HG03565 (cell line): Measurements from ENCODE around the gene RGS3.

ENCODE experiments used
- ATAC-seq: cut with Tn5 transposase; IDR thresholded peaks from one replicate; pipeline ENCODE4 v1.9.1; 2021; ENCODE audit warnings: mild to moderate bottlenecking, moderate library complexity; ENCODE audit not compliant: unreplicated experiment

The RGS3 gene

DNA sequence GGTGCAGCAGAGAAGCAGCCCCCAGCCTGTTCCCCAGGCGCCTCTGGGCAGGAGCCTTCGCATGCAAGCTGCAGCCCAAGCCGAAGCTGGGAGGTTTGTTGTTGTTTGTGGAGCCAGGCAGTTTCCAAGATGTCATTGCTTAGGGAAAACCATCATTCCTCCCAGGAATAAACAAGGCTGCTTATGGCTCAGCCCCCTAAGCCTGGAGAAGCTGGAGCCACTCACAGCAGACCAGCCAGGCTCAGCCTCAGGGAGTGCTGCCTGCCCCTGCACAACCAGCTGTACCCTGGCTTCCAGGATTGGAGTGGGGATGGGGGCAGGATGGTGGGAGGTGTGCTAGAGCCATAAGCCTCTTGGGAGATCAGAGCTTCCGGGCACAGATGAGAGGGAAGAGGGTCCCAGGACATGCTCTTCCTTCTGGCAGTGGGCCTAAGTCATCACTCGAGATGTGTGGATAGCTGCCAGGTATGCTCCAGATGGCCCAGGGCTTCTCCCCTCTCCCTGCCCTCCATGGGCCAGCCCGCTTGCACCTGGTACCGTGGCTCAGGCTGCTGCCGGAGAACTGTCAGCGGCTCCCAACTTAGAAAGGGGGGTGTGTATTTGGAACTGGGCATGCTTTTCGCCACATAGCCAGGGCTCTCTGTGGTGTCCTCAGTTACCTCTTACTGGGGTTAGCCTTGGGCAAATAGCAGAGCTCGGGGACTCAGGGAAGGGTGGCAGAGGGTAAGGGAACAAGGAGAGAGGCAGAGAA lies 105.2 kb downstream of the RGS3 start:
- ATAC-seq: no peak

DNA sequence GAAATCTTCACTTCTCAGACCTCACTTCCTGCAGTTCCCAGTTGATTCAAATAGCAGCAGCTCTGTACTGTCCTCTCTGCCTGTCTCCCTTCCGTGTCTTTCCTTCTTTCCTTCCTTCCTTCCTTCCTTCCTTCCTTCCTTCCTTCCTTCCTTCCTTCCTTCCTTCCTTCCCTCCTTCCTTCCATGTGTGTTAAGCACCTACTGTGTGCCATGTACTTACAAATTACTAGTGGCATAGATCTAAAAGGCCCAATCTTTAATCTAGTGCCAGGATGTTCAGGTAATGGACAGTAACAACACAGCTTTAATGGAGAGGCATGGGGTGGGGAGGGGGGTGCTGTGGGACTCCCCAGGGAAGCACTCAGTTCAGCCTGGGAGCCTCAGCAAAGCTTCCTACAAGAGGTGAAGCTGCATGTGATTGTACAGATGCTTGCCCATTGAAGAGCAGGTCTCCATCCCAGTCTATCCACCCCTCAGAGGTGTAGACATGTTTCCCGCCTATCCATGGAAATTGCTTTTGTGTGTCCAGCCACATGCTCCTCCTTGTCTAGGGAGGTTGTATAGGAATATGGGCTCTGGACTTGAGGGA lies 106.0 kb downstream of the RGS3 start:
- ATAC-seq: no peak

DNA sequence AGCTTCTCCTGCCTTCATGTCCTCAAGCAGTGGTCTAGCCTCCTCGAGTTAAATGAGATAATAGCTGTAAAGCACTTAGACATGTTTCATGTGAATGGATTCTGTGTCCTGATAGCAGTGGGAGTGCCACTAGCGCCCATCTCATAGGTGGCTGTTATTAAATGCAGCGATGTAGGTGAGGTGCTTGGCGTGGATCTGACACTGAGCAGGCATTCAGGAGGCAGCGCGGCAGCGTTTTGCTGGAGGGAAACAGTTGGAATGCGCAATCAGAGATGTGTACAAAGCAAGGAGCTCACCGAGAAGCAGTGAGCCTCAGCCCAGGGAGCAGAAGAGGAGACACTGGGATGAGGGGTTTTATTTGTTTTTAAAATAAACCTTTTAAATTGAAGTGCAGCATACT lies 106.6 kb downstream of the RGS3 start:
- no peak for ATAC-seq

DNA sequence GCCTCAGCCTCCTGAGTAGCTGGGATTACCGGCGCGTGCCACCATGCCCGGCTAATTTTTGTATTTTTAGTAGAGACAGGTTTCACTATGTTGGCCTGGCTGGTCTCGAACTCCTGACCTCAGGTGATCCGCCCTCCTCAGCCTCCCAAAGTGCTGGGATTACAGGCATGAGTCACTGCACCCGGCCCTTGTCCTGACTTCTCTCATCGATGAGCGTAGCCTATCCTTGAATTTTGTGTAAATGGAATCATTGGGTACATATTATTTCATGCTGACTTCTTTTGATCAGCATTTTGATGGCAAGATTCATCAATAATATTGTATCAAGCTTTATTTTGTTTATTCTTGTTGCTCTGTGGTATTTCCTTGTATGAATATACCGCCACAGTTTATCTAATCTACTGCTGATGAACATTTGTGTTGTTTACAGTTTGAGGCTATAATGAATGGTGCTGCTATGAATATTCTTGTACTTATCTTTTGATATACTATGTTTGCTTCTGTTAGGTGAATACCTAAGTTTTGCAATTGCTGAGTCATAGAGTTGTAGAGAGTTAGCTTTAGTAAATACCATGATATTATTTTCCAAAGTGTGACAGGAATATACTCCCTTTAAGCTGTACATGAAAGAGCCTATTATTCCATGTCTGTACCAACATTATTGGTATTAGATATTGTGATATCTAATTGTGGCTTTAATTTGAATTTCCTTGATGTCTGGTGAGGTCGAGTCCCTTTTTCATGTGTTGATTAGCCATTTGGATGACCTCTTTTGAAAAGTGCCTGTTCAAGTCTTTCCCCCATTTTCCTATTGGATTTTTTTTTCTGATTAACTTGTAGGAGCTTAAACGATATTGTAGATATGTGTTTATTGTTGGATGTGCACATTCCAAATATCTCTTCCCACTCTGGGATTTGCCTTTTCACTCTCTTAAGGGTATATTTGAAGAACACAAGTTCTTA lies 107.5 kb downstream of the RGS3 start:
- no peak for ATAC-seq

DNA sequence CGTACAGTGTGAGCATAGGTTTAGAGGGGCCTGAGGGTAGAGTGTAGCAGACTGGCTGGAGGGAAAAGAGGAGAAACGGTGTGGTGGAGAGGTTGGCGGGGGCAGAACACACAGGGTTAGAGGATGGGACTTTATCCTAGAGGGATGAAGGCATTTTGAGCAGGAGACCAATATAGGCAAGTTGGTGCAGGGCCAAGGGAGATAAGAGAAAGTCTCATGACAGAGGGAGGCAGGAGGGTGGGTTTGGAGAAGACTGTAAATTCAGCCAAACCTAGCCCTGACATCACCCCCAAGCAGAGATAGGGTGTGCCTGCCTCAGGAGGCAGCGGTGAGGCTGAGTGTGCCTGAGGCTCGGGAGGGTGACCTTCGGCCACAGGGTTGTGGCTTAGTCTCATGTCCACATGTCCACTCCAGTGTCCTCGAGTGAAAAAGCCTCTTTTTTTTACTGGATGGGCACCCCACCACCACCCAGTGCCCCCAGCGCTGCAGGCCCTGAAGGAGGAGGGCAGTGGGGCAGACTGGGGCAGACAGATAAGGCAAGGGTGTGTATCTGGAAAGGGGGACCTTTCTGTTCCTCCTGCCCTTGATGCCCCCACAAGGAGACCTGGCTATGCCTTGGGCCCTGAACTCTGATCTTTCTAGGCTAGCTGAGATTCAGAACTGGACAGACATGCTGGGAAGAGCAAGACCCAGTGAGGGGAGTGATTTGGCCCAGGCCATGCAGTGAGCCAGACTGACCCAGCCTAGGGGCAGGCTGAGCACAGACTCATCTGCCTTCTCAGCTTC lies 108.7 kb downstream of the RGS3 start:
- ATAC-seq: no peak

DNA sequence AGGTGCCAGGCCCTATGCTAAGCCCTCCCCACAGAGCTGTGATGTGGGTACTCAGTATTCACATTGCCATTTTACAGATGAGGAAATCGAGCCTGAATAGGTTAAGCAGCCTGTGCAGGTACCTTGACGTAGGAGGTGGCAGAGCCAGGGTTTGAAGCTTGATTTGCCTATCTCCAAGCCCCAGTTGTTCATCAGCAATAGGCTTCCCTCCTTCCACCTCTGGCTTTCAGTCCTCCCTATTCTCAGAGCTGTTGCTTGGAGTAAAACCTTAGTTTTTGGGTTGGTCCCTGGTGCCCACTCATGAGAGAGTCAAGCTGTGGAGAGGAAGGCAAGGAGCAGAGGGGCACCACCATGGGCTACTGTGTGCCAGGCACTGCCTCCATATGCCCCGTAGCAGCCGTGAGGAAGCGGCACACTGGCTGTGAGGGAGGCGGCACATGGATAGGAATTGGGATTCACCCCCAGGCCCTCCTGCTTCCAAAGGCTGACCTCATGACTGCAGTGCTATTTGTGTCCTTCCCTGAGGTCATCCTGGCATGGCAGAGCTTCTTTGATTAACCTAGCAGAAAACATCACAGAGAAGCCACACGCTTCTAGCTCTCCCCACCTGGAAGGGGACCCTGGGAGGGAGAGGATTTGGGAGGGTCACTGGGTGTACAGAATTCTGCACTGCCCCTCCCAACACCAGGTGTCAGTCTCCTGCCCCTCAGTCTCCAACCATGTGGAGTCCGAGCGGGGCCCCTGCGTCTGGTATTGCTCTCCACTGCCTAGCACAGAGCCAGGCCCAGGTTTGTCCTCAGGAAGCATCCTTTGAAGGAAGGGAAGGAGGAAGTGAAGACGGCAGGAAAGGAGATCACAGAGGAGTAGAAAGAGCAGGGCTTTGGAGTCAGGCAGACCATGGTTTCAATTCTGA lies 109.8 kb downstream of the RGS3 start:
- ATAC-seq: no peak

DNA sequence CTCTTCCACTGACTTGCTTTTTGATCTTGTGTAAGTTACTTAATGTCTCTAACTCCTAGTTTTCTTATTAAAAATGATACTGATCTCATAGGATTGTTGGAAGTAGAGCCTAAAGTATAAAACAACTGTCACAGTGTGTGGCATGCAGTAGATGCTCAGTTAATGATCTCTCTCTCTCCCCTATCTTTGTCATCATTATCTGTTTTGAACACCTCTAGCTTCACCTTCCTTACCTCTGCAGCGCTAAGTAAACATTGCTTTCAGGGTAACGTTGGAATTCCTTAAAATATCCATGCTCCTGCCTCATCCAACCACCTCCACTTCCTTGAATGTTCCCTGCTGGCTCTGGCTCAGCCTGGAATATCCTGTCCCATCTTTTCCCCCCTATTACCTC lies 110.4 kb downstream of the RGS3 start:
- ATAC-seq: no peak

DNA sequence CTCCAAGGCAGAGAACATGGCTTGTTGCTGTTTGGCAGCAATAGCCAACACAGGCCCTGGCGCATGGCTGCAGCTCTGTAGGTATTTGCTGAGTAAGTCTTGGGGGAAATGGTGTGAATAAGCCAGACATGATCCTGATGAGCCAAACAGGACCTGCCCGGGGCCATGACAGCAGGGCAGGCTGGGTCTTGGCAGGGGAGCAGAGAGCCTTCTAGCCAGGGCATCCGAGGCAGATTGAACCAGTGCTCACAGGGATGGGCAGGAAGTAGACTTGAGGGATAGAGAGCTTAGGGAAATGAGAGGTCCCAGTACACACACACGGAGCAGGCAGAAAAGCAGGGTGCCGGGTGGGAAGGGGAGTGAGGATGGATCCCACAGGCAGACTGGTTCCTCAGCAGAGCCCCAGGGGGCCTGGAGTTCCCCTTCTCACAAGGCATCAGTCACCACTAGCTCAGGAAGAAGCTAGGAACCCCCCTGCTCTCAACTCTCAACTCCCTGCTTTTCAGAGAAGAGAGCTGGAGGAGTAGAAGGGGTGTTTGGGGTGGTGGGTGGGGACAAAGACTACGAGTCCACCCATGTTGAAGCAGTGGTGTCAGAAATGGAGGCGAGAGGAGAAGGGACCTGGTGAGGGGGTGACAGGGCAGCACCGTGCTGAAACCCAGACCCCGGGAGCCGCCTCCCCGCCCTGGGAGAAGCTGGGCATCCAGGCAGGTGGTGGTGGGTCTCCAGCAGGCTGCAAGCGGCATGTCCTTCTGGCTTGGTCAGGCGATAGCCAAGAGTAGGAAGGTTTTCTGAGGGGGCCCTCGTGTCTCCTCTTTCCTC lies 111.1 kb downstream of the RGS3 start:
- ATAC-seq: no peak

DNA sequence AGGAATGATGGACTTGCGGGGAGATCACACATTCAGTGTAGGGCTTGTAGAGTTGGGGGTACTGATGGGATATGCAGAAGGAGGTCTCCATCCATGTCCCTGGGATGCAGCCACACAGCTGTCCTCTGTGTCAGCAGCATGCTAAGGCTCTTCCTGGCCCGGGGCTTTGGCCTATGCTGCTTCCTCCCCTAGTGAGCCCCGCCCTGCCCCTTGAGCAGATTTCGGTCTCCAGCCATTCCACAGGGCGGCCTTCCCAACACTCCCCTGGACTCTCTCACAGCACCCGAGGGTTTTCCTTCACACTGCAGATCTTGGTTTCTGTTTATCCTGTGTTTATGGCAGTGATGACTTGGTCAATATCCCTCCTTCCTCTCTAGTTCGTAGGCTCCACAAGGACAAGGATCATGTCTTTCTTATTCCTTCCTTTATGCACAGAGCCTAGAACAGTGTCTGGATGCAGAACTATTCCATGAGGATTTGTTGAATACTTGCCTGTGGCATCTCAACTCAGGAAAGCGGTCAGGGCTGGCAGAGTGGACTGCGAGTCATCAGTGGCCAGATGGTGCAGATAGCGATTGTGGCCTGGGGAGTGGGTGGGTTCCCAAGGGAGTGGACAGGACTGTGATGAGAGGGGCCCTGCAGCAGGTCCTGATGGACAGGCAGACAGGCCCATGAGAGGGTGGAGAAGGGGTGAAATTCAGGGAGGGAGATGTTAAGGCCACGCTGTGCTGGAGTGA lies 114.2 kb downstream of the RGS3 start:
- ATAC-seq: no peak

DNA sequence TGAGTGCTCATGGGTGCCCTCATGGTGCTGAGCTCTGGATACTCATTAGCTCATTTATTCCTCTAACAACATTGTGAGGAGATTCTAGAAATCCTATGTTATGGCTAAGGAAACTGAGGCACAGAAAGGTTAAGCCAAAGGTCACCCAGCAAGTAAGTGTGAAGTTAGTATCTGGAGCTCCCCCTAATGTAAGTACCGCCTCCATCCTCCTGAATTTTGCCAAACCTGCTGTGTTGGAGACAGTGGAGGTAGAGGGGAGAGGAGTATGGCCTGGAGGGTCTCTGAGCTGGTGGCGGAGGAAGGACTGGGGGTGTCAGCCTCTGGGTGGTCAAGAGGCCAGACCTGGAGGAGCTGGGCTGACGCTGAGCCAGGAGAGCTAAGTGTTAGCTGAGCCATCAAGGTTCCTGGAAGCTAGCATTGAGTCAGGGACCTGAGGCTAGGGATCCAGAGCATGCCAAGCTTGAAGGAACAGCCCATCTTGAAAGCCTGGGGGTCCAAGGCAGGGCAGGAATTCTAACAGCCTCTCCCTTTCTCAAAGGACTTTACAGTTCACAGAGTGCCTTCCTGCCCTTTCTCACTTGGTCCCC lies 114.8 kb downstream of the RGS3 start:
- ATAC-seq: no peak

DNA sequence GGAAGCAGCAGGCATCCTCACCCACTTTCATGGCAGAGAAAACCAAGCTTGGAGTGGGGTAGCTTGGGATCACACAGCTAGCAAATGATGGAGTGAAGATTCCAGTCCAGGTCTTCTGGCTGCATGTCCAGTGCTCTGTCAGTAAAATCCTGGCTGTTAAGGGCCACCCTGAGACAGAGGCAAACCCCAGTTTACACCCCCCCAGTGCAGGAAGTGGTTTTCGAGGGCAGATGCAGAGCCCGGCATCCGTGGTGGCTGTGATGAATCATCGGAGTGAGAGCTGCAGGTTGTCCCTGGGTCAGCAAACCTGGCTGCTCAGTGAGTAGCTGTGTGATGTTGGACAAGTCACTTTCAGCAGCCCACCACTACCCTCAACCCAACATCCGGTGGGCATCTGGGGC lies 115.4 kb downstream of the RGS3 start:
- peak; percentile 50 for ATAC-seq

DNA sequence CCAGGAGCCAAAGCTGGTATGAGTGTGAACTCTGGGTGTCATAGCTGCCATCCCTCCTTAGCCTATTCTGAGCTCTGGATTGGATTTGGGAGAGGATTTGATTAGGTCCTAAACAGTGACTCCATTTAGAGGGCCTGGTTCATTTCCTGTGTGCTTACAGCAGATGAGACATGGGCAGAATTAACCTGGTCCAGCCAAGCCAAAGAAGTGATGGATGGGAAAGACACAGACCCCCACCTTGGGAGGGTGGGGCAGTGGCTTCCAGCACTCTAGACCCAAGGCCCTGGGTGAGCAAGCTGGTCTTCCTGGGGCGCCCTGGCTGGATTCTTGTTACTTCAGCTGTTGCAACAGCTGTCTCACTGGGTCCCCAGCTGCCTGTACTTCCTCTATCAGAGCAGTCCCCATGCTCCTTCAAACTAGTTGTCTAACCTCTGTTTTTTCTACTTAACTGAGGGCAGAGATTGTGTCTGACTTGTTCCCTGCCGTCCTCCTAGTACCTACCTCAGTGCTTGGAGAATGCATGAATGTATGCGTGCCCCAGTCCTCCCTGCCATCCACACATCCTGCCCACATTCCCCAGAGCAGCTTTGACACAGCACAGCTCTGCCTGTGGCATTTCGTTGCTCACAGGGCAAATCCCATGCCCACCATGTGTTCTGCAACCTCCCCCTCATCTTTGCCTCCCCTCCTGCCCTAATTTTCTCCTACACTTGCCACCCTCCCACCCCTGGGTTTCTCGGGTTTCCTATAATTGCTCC lies 115.9 kb downstream of the RGS3 start:
- ATAC-seq: no peak

DNA sequence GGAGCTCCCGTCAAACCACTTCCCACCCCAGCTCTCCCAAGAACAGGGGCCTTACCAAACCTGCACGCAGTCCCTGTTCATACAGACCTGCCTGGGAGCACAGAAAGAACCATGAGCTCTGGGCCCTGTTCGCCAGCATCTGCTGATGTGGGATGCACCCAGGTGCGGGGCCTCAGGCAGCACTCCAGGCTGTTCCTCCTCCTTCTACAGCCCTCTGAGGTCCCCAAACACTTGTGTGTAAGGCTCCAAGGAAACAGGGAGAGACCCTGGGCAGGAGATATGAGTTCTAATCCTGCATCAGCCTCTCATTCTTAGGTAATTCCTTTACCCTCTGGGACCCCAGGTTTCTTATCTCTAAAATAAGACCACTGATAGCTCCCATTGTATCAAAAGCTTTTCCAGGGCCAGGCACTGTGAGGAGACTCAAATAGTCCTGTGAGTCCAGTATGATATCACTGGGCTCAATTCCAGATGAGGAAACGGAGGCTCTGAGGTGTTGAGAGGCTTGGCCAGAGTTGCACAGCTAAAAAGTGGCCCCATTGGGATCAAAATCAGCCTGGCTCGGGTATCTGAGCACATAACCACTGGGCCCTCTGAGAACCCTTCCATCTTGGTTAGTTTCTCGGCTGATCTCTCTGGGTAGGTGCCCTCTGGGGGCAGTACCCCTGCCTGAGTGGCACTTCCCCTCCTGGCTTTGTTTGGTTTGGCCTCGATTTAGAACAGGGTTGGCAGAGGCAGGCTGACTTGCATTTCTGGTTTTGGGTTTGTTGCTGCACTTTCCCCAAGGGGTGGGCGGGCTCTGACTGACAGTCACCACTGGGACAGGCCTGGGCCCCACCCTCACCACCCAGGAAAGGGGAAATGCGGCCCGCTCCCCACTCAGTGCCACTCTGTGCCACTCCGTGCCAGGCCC lies 116.8 kb downstream of the RGS3 start:
- ATAC-seq: no peak

DNA sequence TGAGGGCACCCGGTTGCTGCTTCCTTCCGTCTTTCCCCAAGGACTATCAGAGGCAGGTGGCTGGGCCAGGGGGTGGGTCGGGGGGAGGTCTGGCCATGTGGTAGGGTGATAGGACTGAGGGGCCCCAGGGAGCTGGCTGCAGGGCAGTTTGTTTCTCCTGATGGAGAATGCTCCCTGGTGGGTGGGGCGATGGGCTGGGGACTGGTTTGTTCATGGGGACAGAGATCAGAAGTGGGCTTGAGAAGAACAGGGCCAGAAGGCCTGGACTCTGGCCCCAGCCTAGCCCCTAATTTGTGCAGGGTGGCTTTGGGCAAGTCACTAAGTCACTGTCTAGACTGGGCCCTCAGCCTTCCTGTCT lies 117.4 kb downstream of the RGS3 start:
- ATAC-seq: no peak

DNA sequence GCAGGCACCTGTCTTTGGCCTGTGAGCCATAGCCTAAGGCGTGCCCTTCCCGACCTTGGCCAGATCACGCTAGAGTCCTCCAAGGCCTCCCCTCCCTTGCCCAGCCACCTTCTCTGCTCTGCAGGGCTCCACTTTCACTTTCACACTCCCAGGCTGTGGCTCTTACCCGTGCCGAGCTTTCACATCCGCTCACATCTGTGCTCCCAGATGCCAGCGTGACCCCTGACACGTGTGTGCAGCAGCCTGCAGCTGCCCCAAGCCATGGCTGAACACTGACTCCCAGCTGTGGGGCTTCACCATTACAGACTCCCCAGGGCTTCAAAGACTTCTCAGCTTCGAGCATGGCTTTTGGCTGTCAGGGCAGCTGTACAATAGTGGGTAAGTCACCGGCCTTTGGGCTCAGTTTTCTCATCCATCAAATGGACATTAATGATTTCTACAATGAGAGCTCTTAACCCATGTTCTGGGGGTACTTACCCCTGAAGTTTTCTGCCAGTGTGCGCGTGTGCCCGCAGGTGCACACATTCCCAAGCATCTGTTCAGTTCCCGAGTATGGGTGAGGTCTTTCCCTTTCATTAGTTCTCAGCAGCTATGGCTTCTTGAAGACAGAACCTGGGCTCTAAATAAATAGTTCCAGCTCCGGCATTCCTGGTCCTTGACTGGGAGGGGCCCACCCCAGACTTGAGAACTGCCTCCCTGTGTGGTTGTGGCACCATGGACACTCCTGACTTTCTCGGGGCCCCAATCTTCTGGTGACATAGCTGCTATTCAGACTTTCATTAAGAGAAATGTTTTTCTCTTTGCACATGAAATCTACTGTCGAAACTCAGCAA lies 118.6 kb downstream of the RGS3 start:
- ATAC-seq: peak; percentile 83
